ENCODE measurements around the gene SRSF3.
A peak's percentile ranks its signal among the peaks of the same experiment; 100 is the strongest.
"Not testable (repeated sequence)": the region's sequence is repeated elsewhere in the genome, so short reads cannot be mapped to it uniquely, and the experiment has no call there.

SRSF3 gene

GRCh38 chr6:36581716-36582115 lies 12.4 kb upstream of the SRSF3 start:
- no peak for TF ChIP-seq ZFP3 (CRISPR knock-in tag; IDR thresholded peaks at IDR 0.05)
- no peak for TF ChIP-seq POU6F1 (CRISPR knock-in tag; IDR thresholded peaks at IDR 0.05; ENCODE audit: borderline replicate concordance, low read depth)
- no peak for TF ChIP-seq OSR1 (CRISPR knock-in tag; IDR thresholded peaks at IDR 0.05)
- TF ChIP-seq ISL1 (CRISPR knock-in tag; IDR thresholded peaks at IDR 0.05), result no peak
- ATAC-seq, result no peak

GRCh38 chr6:36586606-36587005 lies 7.6 kb upstream of the SRSF3 start:
- ATAC-seq, result no peak
- no peak for TF ChIP-seq ZFP3 (CRISPR knock-in tag; IDR thresholded peaks at IDR 0.05)
- no peak for TF ChIP-seq OSR1 (CRISPR knock-in tag; IDR thresholded peaks at IDR 0.05)
- no peak for TF ChIP-seq ARNTL (CRISPR knock-in tag; IDR thresholded peaks at IDR 0.05; ENCODE audit: borderline replicate concordance, low read depth)
- no peak for TF ChIP-seq TCF4 (CRISPR knock-in tag; IDR thresholded peaks at IDR 0.05; ENCODE audit: borderline replicate concordance)
- no peak for TF ChIP-seq ZNF8 (CRISPR knock-in tag; IDR thresholded peaks at IDR 0.05)

GRCh38 chr6:36589025-36589400 lies 5.1 kb upstream of the SRSF3 start:
- ATAC-seq, result not testable (repeated sequence)

GRCh38 chr6:36590237-36590636 lies 3.9 kb upstream of the SRSF3 start:
- peak; percentile 48 for ATAC-seq
- TF ChIP-seq POU6F1 (CRISPR knock-in tag; IDR thresholded peaks at IDR 0.05; ENCODE audit: borderline replicate concordance, low read depth) (no peak), PATZ1 (CRISPR knock-in tag; IDR thresholded peaks at IDR 0.05; ENCODE audit: borderline replicate concordance) (no peak), ZC3H10 (CRISPR knock-in tag; IDR thresholded peaks at IDR 0.05) (no peak), ESRRG (CRISPR knock-in tag; IDR thresholded peaks at IDR 0.05) (no peak), ZNF8 (CRISPR knock-in tag; IDR thresholded peaks at IDR 0.05) (no peak), BACH2 (CRISPR knock-in tag; IDR thresholded peaks at IDR 0.05; ENCODE audit: borderline replicate concordance) (no peak), CSDC2 (CRISPR knock-in tag; IDR thresholded peaks at IDR 0.05) (no peak), ZFP30 (CRISPR knock-in tag; IDR thresholded peaks at IDR 0.05) (no peak), RARB (CRISPR knock-in tag; IDR thresholded peaks at IDR 0.05) (no peak), CREB5 (CRISPR knock-in tag; IDR thresholded peaks at IDR 0.05; ENCODE audit: low read depth) (no peak), ARNTL (CRISPR knock-in tag; IDR thresholded peaks at IDR 0.05; ENCODE audit: borderline replicate concordance, low read depth) (no peak), ISL1 (CRISPR knock-in tag; IDR thresholded peaks at IDR 0.05) (no peak), TOX (CRISPR knock-in tag; IDR thresholded peaks at IDR 0.05; ENCODE audit: borderline replicate concordance) (no peak), PPARA (CRISPR knock-in tag; IDR thresholded peaks at IDR 0.05; ENCODE audit: borderline replicate concordance) (no peak), ZNF565 (CRISPR knock-in tag; conservative IDR thresholded peaks at IDR 0.05; ENCODE audit: low read depth) (no peak), GLIS3 (CRISPR knock-in tag; IDR thresholded peaks at IDR 0.05) (no peak), OSR1 (CRISPR knock-in tag; IDR thresholded peaks at IDR 0.05) (no peak), ZFP3 (CRISPR knock-in tag; IDR thresholded peaks at IDR 0.05) (no peak), TCF4 (CRISPR knock-in tag; IDR thresholded peaks at IDR 0.05; ENCODE audit: borderline replicate concordance) (no peak)

GRCh38 chr6:36592221-36592655 lies 1.9 kb upstream of the SRSF3 start:
- no peak for TF ChIP-seq ZNF565 (CRISPR knock-in tag; conservative IDR thresholded peaks at IDR 0.05; ENCODE audit: low read depth)
- ATAC-seq, result no peak

- ATAC-seq, result peak; percentile 29
- TF ChIP-seq TCF4 (CRISPR knock-in tag; IDR thresholded peaks at IDR 0.05; ENCODE audit: borderline replicate concordance), result no peak
- no peak for TF ChIP-seq CSDC2 (CRISPR knock-in tag; IDR thresholded peaks at IDR 0.05)
- no peak for TF ChIP-seq ZNF70 (CRISPR knock-in tag; IDR thresholded peaks at IDR 0.05)
- no peak for TF ChIP-seq TSHZ2 (CRISPR knock-in tag; IDR thresholded peaks at IDR 0.05)
- no peak for TF ChIP-seq ARNTL (CRISPR knock-in tag; IDR thresholded peaks at IDR 0.05; ENCODE audit: borderline replicate concordance, low read depth)
- no peak for TF ChIP-seq ZNF8 (CRISPR knock-in tag; IDR thresholded peaks at IDR 0.05)
- no peak for TF ChIP-seq BACH2 (CRISPR knock-in tag; IDR thresholded peaks at IDR 0.05; ENCODE audit: borderline replicate concordance)
- no peak for TF ChIP-seq PATZ1 (CRISPR knock-in tag; IDR thresholded peaks at IDR 0.05; ENCODE audit: borderline replicate concordance)
- TF ChIP-seq TOX (CRISPR knock-in tag; IDR thresholded peaks at IDR 0.05; ENCODE audit: borderline replicate concordance), result no peak
These were observed 563 bp upstream of the SRSF3 start for GRCh38 chr6:36593569-36594028.
